ENCODE results near the gene RGS6. TPM values are rescaled to one million over a fixed set of nuclear protein-coding genes. Genes with fewer than 3 reads are reported as not detected.

RGS6 gene
- total RNA-seq, 2 experiments from 2014 or later = not detected

- no peaks in the 10 kb centered on the region for H3K36me3 Mint-ChIP-seq (ENCODE audit: low read depth)
- CTCF ChIA-PET = interaction anchor here (1.4 kb wide), 1 partner anchor 20 kb away, joined by 5 read pairs; no protein-coding TSS in a partner anchor
- H3K9me3 Mint-ChIP-seq = no peaks in the 10 kb centered on the region
- POLR2A ChIA-PET = interaction anchor here (1.4 kb wide), 1 partner anchor 25 kb away, joined by 5 read pairs; no protein-coding TSS in a partner anchor
- DNase-seq (no peak), ATAC-seq (no peak)
- TF ChIP-seq, protein P1, sequence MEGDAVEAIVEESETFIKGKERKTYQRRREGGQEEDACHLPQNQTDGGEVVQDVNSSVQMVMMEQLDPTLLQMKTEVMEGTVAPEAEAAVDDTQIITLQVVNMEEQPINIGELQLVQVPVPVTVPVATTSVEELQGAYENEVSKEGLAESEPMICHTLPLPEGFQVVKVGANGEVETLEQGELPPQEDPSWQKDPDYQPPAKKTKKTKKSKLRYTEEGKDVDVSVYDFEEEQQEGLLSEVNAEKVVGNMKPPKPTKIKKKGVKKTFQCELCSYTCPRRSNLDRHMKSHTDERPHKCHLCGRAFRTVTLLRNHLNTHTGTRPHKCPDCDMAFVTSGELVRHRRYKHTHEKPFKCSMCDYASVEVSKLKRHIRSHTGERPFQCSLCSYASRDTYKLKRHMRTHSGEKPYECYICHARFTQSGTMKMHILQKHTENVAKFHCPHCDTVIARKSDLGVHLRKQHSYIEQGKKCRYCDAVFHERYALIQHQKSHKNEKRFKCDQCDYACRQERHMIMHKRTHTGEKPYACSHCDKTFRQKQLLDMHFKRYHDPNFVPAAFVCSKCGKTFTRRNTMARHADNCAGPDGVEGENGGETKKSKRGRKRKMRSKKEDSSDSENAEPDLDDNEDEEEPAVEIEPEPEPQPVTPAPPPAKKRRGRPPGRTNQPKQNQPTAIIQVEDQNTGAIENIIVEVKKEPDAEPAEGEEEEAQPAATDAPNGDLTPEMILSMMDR (IDR thresholded peaks at IDR 0.05) = no peak
- H3K4me1 Mint-ChIP-seq (ENCODE audit: low read depth) = peaks cover 26% of the 10 kb centered on the region
- no peak overlapping the region for H3K4me3 Mint-ChIP-seq
- peaks cover 10% of the 10 kb centered on the region for H3K27me3 Mint-ChIP-seq
- no peak overlapping the region for H3K27ac Mint-ChIP-seq
- intact Hi-C loops (cut with micrococcal nuclease) = no loop called here
Measured at GRCh38 chr14:72452774-72453173, 520.5 kb downstream of the RGS6 start.

DNA sequence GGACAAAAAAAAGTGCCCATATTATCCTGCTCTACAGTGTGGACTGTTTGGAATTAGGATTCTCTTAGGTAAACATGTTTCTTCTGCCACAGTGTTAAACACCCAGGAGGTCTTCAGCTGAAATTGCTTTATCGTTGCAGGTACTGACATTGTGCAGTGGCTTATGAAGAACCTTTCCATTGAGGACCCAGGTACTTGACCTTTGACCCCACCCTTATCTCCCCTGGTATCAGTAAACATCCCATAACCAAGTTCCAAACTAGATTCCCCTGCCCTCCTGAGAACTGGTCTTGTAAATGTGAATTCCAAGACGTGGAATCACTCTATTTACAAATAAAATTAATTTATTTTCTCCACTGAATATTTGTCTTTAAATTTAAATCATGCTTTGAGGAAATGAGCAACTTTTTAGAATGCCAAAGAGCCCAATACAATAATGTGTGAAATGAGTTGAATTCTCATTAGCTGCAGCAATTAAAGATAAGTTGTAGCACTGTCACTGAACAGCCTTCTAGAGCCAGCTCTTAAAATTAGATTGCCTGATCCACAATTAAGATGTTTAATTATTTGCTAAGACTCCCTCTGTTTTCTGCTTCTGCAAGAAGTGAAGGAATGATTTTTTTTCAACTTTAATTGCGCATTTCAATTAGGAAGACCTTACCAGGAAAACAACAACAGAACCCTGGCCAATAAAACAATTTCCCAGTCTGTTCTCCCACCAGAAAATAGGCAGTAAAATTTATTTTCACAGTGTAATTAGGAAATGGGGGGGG, 522.3 kb downstream of the RGS6 start:
- peaks cover 26% of the 10 kb centered on the region for H3K4me1 Mint-ChIP-seq (ENCODE audit: low read depth)
- no peaks in the 10 kb centered on the region for H3K9me3 Mint-ChIP-seq
- H3K4me3 Mint-ChIP-seq = no peak overlapping the region
- H3K36me3 Mint-ChIP-seq (ENCODE audit: low read depth) = no peaks in the 10 kb centered on the region
- CTCF ChIA-PET = interaction anchor here (1.1 kb wide), 1 partner anchor 63 kb away, joined by 3 read pairs; no protein-coding TSS in a partner anchor
- H3K27ac Mint-ChIP-seq = no peak overlapping the region
- ATAC-seq = no peak
- H3K27me3 Mint-ChIP-seq = peaks cover 10% of the 10 kb centered on the region
- POLR2A ChIA-PET = interaction anchor here (1.4 kb wide), 1 partner anchor 23 kb away, joined by 5 read pairs; no protein-coding TSS in a partner anchor
- TF ChIP-seq, protein P1 (IDR thresholded peaks at IDR 0.05) = no peak
- intact Hi-C loops (cut with micrococcal nuclease) = no loop called here
- no peak for DNase-seq

DNA sequence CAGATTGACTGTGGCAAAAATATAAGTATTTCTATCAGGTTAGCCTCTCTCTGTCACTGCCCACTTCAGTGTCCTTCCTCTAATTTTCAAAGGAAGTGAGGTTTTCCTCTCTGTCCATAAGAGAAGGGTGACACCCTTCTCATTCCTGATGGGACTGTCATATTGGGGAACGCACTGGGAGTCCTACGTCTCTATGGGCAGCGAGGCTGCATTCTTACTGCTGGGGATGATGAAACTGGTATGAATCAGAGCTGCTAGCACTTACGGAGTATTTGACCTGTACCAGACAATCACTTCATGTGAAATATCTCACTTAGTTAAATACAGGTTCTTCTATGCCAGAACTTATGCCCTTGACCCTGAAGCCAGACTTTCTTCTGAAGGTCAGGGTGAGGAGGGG, 525.4 kb downstream of the RGS6 start:
- Mint-ChIP-seq H3K36me3 (ENCODE audit: low read depth) (no peaks in the 10 kb centered on the region), H3K27ac (no peak overlapping the region), H3K9me3 (no peaks in the 10 kb centered on the region), H3K27me3 (peaks cover 10% of the 10 kb centered on the region), H3K4me3 (no peak overlapping the region), H3K4me1 (ENCODE audit: low read depth) (peaks cover 4% of the 10 kb centered on the region)
- DNase-seq (no peak), ATAC-seq (no peak)
- CTCF ChIA-PET = no interaction called here
- TF ChIP-seq, protein P1 (IDR thresholded peaks at IDR 0.05) = no peak
- POLR2A ChIA-PET = no interaction called here
- intact Hi-C loops (cut with micrococcal nuclease) = no loop called here

- ATAC-seq = no peak
- no peak overlapping the region for H3K27ac Mint-ChIP-seq
- DNase-seq = no peak
- peaks cover 3% of the 10 kb centered on the region for H3K27me3 Mint-ChIP-seq
- intact Hi-C loops (cut with micrococcal nuclease) = no loop called here
- ChIA-PET POLR2A (interaction anchor here (0.6 to 1.4 kb wide), 2 partner anchors 15 to 375 kb away, joined by 3 to 4 read pairs; no protein-coding TSS in a partner anchor), CTCF (interaction anchor here (1.3 to 1.6 kb wide), 2 partner anchors 12 to 17 kb away, joined by 4 to 6 read pairs; no protein-coding TSS in a partner anchor)
- TF ChIP-seq, protein P1 (IDR thresholded peaks at IDR 0.05) = no peak
- H3K4me3 Mint-ChIP-seq = no peak overlapping the region
- no peaks in the 10 kb centered on the region for H3K36me3 Mint-ChIP-seq (ENCODE audit: low read depth)
- H3K4me1 Mint-ChIP-seq (ENCODE audit: low read depth) = no peaks in the 10 kb centered on the region
- H3K9me3 Mint-ChIP-seq = peaks cover 14% of the 10 kb centered on the region
Measured at GRCh38 chr14:72462056-72462455, 529.8 kb downstream of the RGS6 start.

DNA sequence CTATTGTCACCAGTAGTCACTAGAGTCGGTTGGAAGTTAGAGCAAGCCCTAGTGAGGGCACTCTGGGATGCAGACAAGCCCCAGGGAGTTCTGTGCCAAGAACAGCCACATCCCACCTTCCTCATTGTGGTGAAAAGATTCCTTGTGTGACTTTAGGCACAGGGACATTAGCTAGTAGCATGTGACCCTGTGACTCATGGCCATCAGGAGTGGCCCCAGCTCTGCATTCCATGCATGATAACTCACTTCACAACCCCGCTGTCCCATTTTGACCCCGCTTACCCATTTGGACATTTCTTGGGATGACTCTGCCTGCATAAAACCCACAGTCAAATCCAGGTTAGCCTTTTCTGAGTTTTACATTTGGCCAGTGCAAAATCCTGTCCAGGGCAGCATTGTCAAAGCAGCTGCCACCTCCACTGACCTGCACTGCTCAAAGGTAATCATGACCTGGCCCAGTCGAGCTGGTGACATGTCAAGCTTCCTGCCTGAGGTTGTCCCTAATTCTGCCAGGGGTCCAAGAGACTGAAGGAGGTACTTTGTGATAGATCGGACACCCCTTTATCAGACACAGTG, 531.1 kb downstream of the RGS6 start:
- DNase-seq = no peak
- no peak overlapping the region for H3K27ac Mint-ChIP-seq
- peaks cover 3% of the 10 kb centered on the region for H3K27me3 Mint-ChIP-seq
- H3K4me3 Mint-ChIP-seq = no peak overlapping the region
- peaks cover 14% of the 10 kb centered on the region for H3K9me3 Mint-ChIP-seq
- POLR2A ChIA-PET = no interaction called here
- CTCF ChIA-PET = interaction anchor here (1.2 to 1.6 kb wide), 3 partner anchors 9 to 42 kb away, joined by 3 to 6 read pairs (median 5); no protein-coding TSS in a partner anchor
- no peaks in the 10 kb centered on the region for H3K4me1 Mint-ChIP-seq (ENCODE audit: low read depth)
- intact Hi-C loops (cut with micrococcal nuclease) = no loop called here
- ATAC-seq = no peak
- H3K36me3 Mint-ChIP-seq (ENCODE audit: low read depth) = no peaks in the 10 kb centered on the region
- TF ChIP-seq, protein P1 (IDR thresholded peaks at IDR 0.05) = no peak

Measured in activated CD8-positive, alpha-beta T cell treated with anti-CD3 and anti-CD28 coated beads for 36 hours (primary cell).